ENCODE measurements around the gene GGA3. TPM values are rescaled to one million over a fixed set of nuclear protein-coding genes. Genes with fewer than 3 reads are reported as not detected.

The GGA3 gene
- total and polyA plus RNA-seq, 4 donors: 12.1 to 57.5 (median 36.6) TPM

GRCh38 chr17:75252039-75252816 is 9.2 kb downstream of the GGA3 start:
- 98% methylated on average over 8 of the region's 8 CpGs for WGBS (ENCODE audit: insufficient coverage)
- H3K27ac ChIP-seq (ENCODE audit: low read depth, low read length): no peak overlapping the region
- H3K9me3 ChIP-seq (ENCODE audit: control insufficient read depth, insufficient read depth, low read length): no peaks in the 10 kb centered on the region

DNA sequence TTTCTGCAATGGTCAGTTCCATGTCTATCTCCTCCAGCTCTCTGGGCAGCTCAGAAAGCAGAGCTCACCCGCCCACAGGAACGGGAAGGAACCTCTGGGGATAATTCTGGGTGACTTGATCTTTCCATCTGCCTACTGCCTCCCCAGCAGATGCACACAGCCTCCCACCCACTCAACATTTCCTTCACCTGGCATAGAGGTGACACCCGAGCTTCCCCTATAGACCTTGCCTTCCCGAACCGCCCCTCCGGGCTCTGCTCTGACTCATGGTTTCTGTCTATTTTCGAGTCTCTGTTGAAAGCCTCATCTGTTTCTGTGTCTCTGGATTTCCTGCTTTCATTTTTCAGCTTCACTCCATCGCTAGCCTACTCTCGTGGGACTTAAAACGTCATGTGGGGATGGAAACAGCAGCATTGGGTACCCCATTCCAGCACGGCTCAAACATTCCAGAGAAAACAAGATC is 11.4 kb downstream of the GGA3 start:
- no peak for DNase-seq (ENCODE audit: low read depth in 4 of 6, low spot score in 6 of 6)
- H3K4me3 ChIP-seq (ENCODE audit: low read depth, low read length): no peak overlapping the region
- no peaks in the 10 kb centered on the region for H3K4me1 ChIP-seq (ENCODE audit: control insufficient read depth, insufficient read depth, low read length)
- no peaks in the 10 kb centered on the region for H3K9me3 ChIP-seq (ENCODE audit: control insufficient read depth, insufficient read depth, low read length)
- no peak overlapping the region for H3K27ac ChIP-seq (ENCODE audit: low read depth, low read length)
- H3K27me3 ChIP-seq (ENCODE audit: control insufficient read depth, insufficient read depth, low read length): no peaks in the 10 kb centered on the region
- WGBS (ENCODE audit: insufficient coverage): 77% methylated on average over 9 of the region's 11 CpGs
- H3K36me3 ChIP-seq (ENCODE audit: control insufficient read depth, insufficient read depth, low read length): peaks cover 23% of the 10 kb centered on the region

More at GRCh38 chr17:75252039-75252816, 9.2 kb downstream of the GGA3 start:
- Histone ChIP-seq H3K36me3 (ENCODE audit: control insufficient read depth, insufficient read depth, low read length) (peaks cover 8% of the 10 kb centered on the region), H3K4me3 (ENCODE audit: low read depth, low read length) (no peak overlapping the region), H3K27me3 (ENCODE audit: control insufficient read depth, insufficient read depth, low read length) (no peaks in the 10 kb centered on the region), H3K4me1 (ENCODE audit: control insufficient read depth, insufficient read depth, low read length) (no peaks in the 10 kb centered on the region)
- DNase-seq (ENCODE audit: low read depth in 4 of 6, low spot score in 6 of 6): no peak

DNA sequence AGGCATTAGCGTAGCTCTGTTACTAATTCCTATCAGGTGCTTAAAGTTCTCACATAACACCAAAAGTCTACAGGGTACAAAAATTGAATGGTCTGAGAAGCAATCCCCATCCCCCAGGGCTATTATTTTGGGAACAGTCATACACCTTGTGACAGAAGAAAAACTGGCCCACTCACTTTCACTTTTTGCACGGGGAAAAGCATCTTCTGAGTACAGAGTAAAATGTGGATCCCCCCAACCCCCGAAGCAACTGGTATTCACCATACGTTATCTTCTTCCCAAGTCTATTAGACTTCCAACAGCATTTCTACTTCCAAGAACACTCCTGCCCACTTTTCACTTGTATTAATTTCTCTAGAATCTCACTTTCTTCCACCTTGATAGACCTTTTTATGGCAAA is 11.8 kb downstream of the GGA3 start:
- no peak overlapping the region for H3K27ac ChIP-seq (ENCODE audit: low read depth, low read length)
- H3K36me3 ChIP-seq (ENCODE audit: control insufficient read depth, insufficient read depth, low read length): peaks cover 27% of the 10 kb centered on the region
- 82% methylated on average over 4 of the region's 4 CpGs for WGBS (ENCODE audit: insufficient coverage)
- no peaks in the 10 kb centered on the region for H3K27me3 ChIP-seq (ENCODE audit: control insufficient read depth, insufficient read depth, low read length)
- H3K4me1 ChIP-seq (ENCODE audit: control insufficient read depth, insufficient read depth, low read length): no peaks in the 10 kb centered on the region
- no peak overlapping the region for H3K4me3 ChIP-seq (ENCODE audit: low read depth, low read length)
- no peak for DNase-seq (ENCODE audit: low read depth in 4 of 6, low spot score in 6 of 6)
- no peaks in the 10 kb centered on the region for H3K9me3 ChIP-seq (ENCODE audit: control insufficient read depth, insufficient read depth, low read length)

DNA sequence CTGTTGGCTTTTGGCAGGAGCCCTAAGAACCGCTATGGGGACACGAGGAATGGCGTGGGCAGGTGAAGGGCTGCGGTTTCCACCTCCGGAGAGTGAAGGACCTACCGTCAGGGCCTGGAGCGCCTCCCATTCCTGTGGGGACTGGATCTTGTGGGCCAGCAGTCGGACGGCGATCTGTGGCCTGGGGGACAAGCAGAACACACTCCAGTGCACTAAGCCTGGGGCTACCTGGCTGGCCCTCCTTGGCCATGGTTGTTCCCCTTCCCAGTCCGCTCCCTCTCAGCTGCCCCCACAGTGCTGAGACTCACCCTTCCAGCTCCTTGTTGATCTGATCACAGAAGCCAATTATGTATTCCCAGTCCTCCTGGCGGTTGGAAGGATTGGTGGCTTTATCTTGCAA is 15.0 kb downstream of the GGA3 start:
- Histone ChIP-seq H3K4me1 (ENCODE audit: control insufficient read depth, insufficient read depth, low read length) (no peaks in the 10 kb centered on the region), H3K9me3 (ENCODE audit: control insufficient read depth, insufficient read depth, low read length) (no peaks in the 10 kb centered on the region), H3K27me3 (ENCODE audit: control insufficient read depth, insufficient read depth, low read length) (no peaks in the 10 kb centered on the region), H3K27ac (ENCODE audit: low read depth, low read length) (no peak overlapping the region), H3K4me3 (ENCODE audit: low read depth, low read length) (no peak overlapping the region), H3K36me3 (ENCODE audit: control insufficient read depth, insufficient read depth, low read length) (peaks cover 58% of the 10 kb centered on the region)
- DNase-seq (ENCODE audit: low read depth in 4 of 6, low spot score in 6 of 6): no peak
- 92% methylated on average over 11 of the region's 12 CpGs for WGBS (ENCODE audit: insufficient coverage)

- Histone ChIP-seq H3K27me3 (ENCODE audit: control insufficient read depth, insufficient read depth, low read length) (no peaks in the 10 kb centered on the region), H3K9me3 (ENCODE audit: control insufficient read depth, insufficient read depth, low read length) (no peaks in the 10 kb centered on the region), H3K4me1 (ENCODE audit: control insufficient read depth, insufficient read depth, low read length) (peaks cover 8% of the 10 kb centered on the region), H3K36me3 (ENCODE audit: control insufficient read depth, insufficient read depth, low read length) (peaks cover 72% of the 10 kb centered on the region), H3K27ac (ENCODE audit: low read depth, low read length) (no peak overlapping the region), H3K4me3 (ENCODE audit: low read depth, low read length) (no peak overlapping the region)
- DNase-seq (ENCODE audit: low read depth in 4 of 6, low spot score in 6 of 6): no peak
- WGBS (ENCODE audit: insufficient coverage): 92% methylated on average over 4 of the region's 6 CpGs
Observed at GRCh38 chr17:75245011-75245410, 16.4 kb downstream of the GGA3 start.

GRCh38 chr17:75244133-75244866 is 17.1 kb downstream of the GGA3 start:
- Histone ChIP-seq H3K4me3 (ENCODE audit: low read depth, low read length) (no peak overlapping the region), H3K4me1 (ENCODE audit: control insufficient read depth, insufficient read depth, low read length) (peaks cover 8% of the 10 kb centered on the region), H3K27ac (ENCODE audit: low read depth, low read length) (no peak overlapping the region), H3K36me3 (ENCODE audit: control insufficient read depth, insufficient read depth, low read length) (peaks cover 79% of the 10 kb centered on the region), H3K9me3 (ENCODE audit: control insufficient read depth, insufficient read depth, low read length) (no peaks in the 10 kb centered on the region), H3K27me3 (ENCODE audit: control insufficient read depth, insufficient read depth, low read length) (no peaks in the 10 kb centered on the region)
- WGBS (ENCODE audit: insufficient coverage): 90% methylated on average over 18 of the region's 22 CpGs
- no peak for DNase-seq (ENCODE audit: low read depth in 4 of 6, low spot score in 6 of 6)

DNA sequence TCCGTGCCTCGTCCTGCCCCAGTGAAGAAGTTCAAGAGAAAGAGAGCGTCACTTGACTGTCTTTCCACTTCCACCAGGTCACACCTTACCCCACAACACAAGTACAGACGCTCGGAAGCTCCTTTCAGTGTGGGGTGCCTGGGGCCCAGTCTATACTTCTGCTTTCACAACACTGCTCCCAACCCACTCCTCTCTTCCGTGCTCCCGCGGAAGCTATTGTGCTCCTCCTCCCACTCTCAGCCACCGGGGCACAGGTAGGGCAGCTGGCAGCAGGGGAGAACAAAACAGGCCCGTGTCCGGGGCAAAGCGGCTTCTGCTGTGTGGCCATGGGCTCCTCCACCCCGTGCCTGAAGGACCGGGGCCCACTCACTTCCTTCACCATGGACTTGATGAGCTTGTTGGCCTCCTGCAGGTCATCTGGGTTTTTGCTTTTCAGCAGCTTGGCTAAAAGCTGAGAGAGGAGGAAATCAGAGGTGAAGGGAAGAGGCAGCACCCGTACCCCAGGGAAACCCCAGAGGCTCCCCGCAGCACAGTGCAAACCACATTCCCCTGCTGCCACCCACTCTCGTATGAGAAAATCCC is 18.9 kb downstream of the GGA3 start:
- H3K4me3 ChIP-seq (ENCODE audit: low read depth, low read length): no peak overlapping the region
- WGBS (ENCODE audit: insufficient coverage): 88% methylated on average over 14 of the region's 17 CpGs

GRCh38 chr17:75241996-75242460 is 19.4 kb downstream of the GGA3 start:
- H3K27ac ChIP-seq (ENCODE audit: low read depth, low read length): no peak overlapping the region

More for the DNA sequence above, 18.9 kb downstream of the GGA3 start:
- Histone ChIP-seq H3K27ac (ENCODE audit: low read depth, low read length) (no peak overlapping the region), H3K4me1 (ENCODE audit: control insufficient read depth, insufficient read depth, low read length) (peaks cover 8% of the 10 kb centered on the region), H3K36me3 (ENCODE audit: control insufficient read depth, insufficient read depth, low read length) (peaks cover 89% of the 10 kb centered on the region), H3K27me3 (ENCODE audit: control insufficient read depth, insufficient read depth, low read length) (no peaks in the 10 kb centered on the region), H3K9me3 (ENCODE audit: control insufficient read depth, insufficient read depth, low read length) (no peaks in the 10 kb centered on the region)
- no peak for DNase-seq (ENCODE audit: low read depth in 4 of 6, low spot score in 6 of 6)

GRCh38 chr17:75241502-75241901 is 19.9 kb downstream of the GGA3 start:
- Histone ChIP-seq H3K9me3 (ENCODE audit: control insufficient read depth, insufficient read depth, low read length) (no peaks in the 10 kb centered on the region), H3K27ac (ENCODE audit: low read depth, low read length) (no peak overlapping the region), H3K4me1 (ENCODE audit: control insufficient read depth, insufficient read depth, low read length) (peaks cover 8% of the 10 kb centered on the region), H3K27me3 (ENCODE audit: control insufficient read depth, insufficient read depth, low read length) (no peaks in the 10 kb centered on the region), H3K4me3 (ENCODE audit: low read depth, low read length) (no peak overlapping the region), H3K36me3 (ENCODE audit: control insufficient read depth, insufficient read depth, low read length) (peaks cover 97% of the 10 kb centered on the region)
- DNase-seq (ENCODE audit: low read depth in 4 of 6, low spot score in 6 of 6): no peak
- 88% methylated on average over 8 of the region's 9 CpGs for WGBS (ENCODE audit: insufficient coverage)

More at GRCh38 chr17:75241996-75242460, 19.4 kb downstream of the GGA3 start:
- H3K36me3 ChIP-seq (ENCODE audit: control insufficient read depth, insufficient read depth, low read length): peaks cover 94% of the 10 kb centered on the region
- H3K9me3 ChIP-seq (ENCODE audit: control insufficient read depth, insufficient read depth, low read length): no peaks in the 10 kb centered on the region
- no peaks in the 10 kb centered on the region for H3K27me3 ChIP-seq (ENCODE audit: control insufficient read depth, insufficient read depth, low read length)
- WGBS (ENCODE audit: insufficient coverage): 91% methylated on average over 15 of the region's 15 CpGs
- peaks cover 8% of the 10 kb centered on the region for H3K4me1 ChIP-seq (ENCODE audit: control insufficient read depth, insufficient read depth, low read length)
- DNase-seq (ENCODE audit: low read depth in 4 of 6, low spot score in 6 of 6): no peak
- H3K4me3 ChIP-seq (ENCODE audit: low read depth, low read length): no peak overlapping the region
